Spinal cord (tissue), 10 donors: ENCODE data around the gene SNRNP25. TPM values are rescaled to one million over a fixed set of nuclear protein-coding genes. Genes with fewer than 3 reads are reported as not detected.

Experiments used
- DNase-seq, 6 donors: peaks; one replicate each; pipeline versions ENCODE4 v3.0.0 to v3.0.0-alpha.2; 2013 to 2015; ENCODE audit warnings: low spot score in 6 of 6, low read depth in 4 of 6
- H3K27ac ChIP-seq: one replicate; pipeline ENCODE4 v1.5.1; 2013; ENCODE audit warnings: low read depth, low read length, control low read depth
- H3K27me3 ChIP-seq: one replicate; pipeline ENCODE4 v1.6.1; 2013; ENCODE audit warnings: low read length; ENCODE audit not compliant: control insufficient read depth, insufficient read depth
- H3K36me3 ChIP-seq: one replicate; pipeline ENCODE4 v1.6.1; 2013; ENCODE audit warnings: low read length; ENCODE audit not compliant: control insufficient read depth, insufficient read depth
- H3K4me1 ChIP-seq: one replicate; pipeline ENCODE4 v1.6.1; 2013; ENCODE audit warnings: low read length; ENCODE audit not compliant: control insufficient read depth, insufficient read depth
- H3K4me3 ChIP-seq: one replicate; pipeline ENCODE4 v1.5.1; 2013; ENCODE audit warnings: low read depth, low read length, control low read depth
- H3K9me3 ChIP-seq: one replicate; pipeline ENCODE4 v1.6.1; 2013; ENCODE audit warnings: low read length; ENCODE audit not compliant: control insufficient read depth, insufficient read depth
- WGBS: methylation state at CpG from one replicate; pipeline ENCODE4 v1.1.5; 2013; ENCODE audit warnings: missing lambda C conversion rate; ENCODE audit not compliant: insufficient coverage; 5-methylcytosine and 5-hydroxymethylcytosine counted together
- polyA plus RNA-seq, 2 donors: library from polyadenylated mRNA; unstranded; fragments of 120-200 nt; gene quantifications; one replicate each; pipeline ENCODE4 v1.2.1, GENCODE V29; 2013; ENCODE audit not compliant: insufficient read length in 2 of 2
- total RNA-seq, 2 donors: library from RNA; depleted of rRNA in 1 of 2; stranded (reverse); fragments of 120-200 nt in 1 of 2; fragments of >200 nt in 1 of 2; gene quantifications; one replicate each; pipeline versions ENCODE4 v1.2.3 to v1.2.4, GENCODE V29; 2013 to 2014
- donor health status: healthy.

The SNRNP25 gene
- total and polyA plus RNA-seq, 4 donors: 37.2 to 122 (median 82.1) TPM

- Histone ChIP-seq H3K4me3 (no peak overlapping the region), H3K27ac (no peak overlapping the region), H3K9me3 (no peaks in the 10 kb centered on the region), H3K27me3 (peaks cover 2% of the 10 kb centered on the region), H3K4me1 (peaks cover 14% of the 10 kb centered on the region), H3K36me3 (peaks cover 85% of the 10 kb centered on the region)
- 57% methylated on average over 83 of the region's 89 CpGs for WGBS
- DNase-seq: peak in 1 of 6 donors; percentile 13
Observed at GRCh38 chr16:60929-61878, 7.6 kb downstream of the SNRNP25 start.

GRCh38 chr16:61879-62281 lies 8.3 kb downstream of the SNRNP25 start:
- no peak for DNase-seq
- Histone ChIP-seq H3K4me3 (no peak overlapping the region), H3K9me3 (no peaks in the 10 kb centered on the region), H3K4me1 (peaks cover 20% of the 10 kb centered on the region), H3K27me3 (peaks cover 2% of the 10 kb centered on the region), H3K27ac (no peak overlapping the region), H3K36me3 (peaks cover 79% of the 10 kb centered on the region)
- WGBS: 71% methylated on average over 32 of the region's 32 CpGs

DNA sequence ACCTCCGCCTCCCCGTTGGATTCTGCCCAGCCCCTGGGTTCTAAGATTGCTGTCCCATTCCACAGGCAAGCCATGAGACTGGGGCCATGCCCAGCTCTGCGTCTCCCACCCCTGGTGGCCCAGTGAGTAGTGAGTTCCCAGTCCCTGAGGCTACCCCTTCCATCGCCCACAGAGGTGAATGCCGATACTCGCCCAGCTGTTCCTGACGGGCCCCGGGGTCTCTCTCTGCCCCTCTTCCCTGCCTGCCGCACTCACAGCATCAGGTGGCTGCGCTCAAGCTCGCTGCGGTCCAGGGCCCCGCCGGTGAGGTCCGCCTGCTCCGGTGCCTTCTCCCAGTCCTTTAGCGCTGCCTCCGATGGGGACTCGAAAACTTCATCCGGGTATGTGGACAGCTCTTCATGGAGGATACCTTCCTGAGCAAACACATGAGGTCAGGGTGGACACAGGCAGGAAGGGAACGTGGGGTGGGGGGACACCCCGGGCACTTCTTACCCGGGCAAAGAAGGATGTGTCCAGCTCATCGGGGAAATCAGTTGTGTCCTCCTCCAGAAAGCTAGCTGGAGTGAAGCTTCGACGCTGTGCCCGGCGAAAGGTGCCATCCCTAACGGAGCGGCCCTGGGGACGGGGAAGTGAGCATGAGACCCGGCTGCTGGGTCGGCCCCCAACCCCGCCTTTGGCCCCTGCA lies 8.8 kb downstream of the SNRNP25 start:
- H3K4me3 ChIP-seq: no peak overlapping the region
- peaks cover 26% of the 10 kb centered on the region for H3K4me1 ChIP-seq
- peaks cover 2% of the 10 kb centered on the region for H3K27me3 ChIP-seq
- no peaks in the 10 kb centered on the region for H3K9me3 ChIP-seq
- no peak for DNase-seq
- 93% methylated on average over 34 of the region's 34 CpGs for WGBS
- peaks cover 73% of the 10 kb centered on the region for H3K36me3 ChIP-seq
- no peak overlapping the region for H3K27ac ChIP-seq

GRCh38 chr16:62968-63391 lies 9.4 kb downstream of the SNRNP25 start:
- no peak for DNase-seq
- peaks cover 2% of the 10 kb centered on the region for H3K27me3 ChIP-seq
- 94% methylated on average over 21 of the region's 21 CpGs for WGBS
- H3K4me1 ChIP-seq: peaks cover 31% of the 10 kb centered on the region
- H3K27ac ChIP-seq: no peak overlapping the region
- H3K9me3 ChIP-seq: no peaks in the 10 kb centered on the region
- H3K36me3 ChIP-seq: peaks cover 68% of the 10 kb centered on the region
- H3K4me3 ChIP-seq: no peak overlapping the region

- H3K36me3 ChIP-seq: peaks cover 64% of the 10 kb centered on the region
- H3K27me3 ChIP-seq: peaks cover 2% of the 10 kb centered on the region
- 95% methylated on average over 16 of the region's 16 CpGs for WGBS
- H3K27ac ChIP-seq: no peak overlapping the region
- no peak overlapping the region for H3K4me3 ChIP-seq
- H3K4me1 ChIP-seq: peaks cover 36% of the 10 kb centered on the region
- no peaks in the 10 kb centered on the region for H3K9me3 ChIP-seq
- no peak for DNase-seq
Observed at GRCh38 chr16:63466-63865, 9.8 kb downstream of the SNRNP25 start.

GRCh38 chr16:63998-64913 lies 10.6 kb downstream of the SNRNP25 start:
- DNase-seq: no peak
- H3K9me3 ChIP-seq: no peaks in the 10 kb centered on the region
- no peak overlapping the region for H3K4me3 ChIP-seq
- no peak overlapping the region for H3K27ac ChIP-seq
- H3K36me3 ChIP-seq: peaks cover 58% of the 10 kb centered on the region
- H3K4me1 ChIP-seq: peaks cover 44% of the 10 kb centered on the region
- H3K27me3 ChIP-seq: peaks cover 2% of the 10 kb centered on the region
- WGBS: 92% methylated on average over 20 of the region's 25 CpGs

- Histone ChIP-seq H3K4me3 (no peak overlapping the region), H3K27ac (no peak overlapping the region), H3K27me3 (peaks cover 2% of the 10 kb centered on the region), H3K9me3 (no peaks in the 10 kb centered on the region), H3K4me1 (peaks cover 50% of the 10 kb centered on the region), H3K36me3 (peaks cover 54% of the 10 kb centered on the region)
- DNase-seq: no peak
- 80% methylated on average over 9 of the region's 9 CpGs for WGBS
Observed at GRCh38 chr16:64914-65255, 11.3 kb downstream of the SNRNP25 start.

GRCh38 chr16:65745-66144 lies 12.1 kb downstream of the SNRNP25 start:
- WGBS: 24% methylated on average over 17 of the region's 17 CpGs
- Histone ChIP-seq H3K36me3 (peaks cover 47% of the 10 kb centered on the region), H3K27me3 (peaks cover 7% of the 10 kb centered on the region), H3K4me3 (no peak overlapping the region), H3K9me3 (no peaks in the 10 kb centered on the region), H3K27ac (peak overlapping the region; percentile 17), H3K4me1 (peaks cover 59% of the 10 kb centered on the region)
- DNase-seq: peak in 2 of 6 donors; percentile 79 to 85
